ENCODE data around the gene ABCG1.

Gene ABCG1

GRCh38 chr21:42213082-42213774 is 5.7 kb upstream of the ABCG1 start:
- POLR2A ChIA-PET (ENCODE audit: low non-redundant PET) = no interaction called here
- no peak for TF ChIP-seq CTCF (conservative IDR thresholded peaks at IDR 0.05; ENCODE audit: low read depth)
- DNase-seq (ENCODE audit: low spot score) = no peak
- CTCF ChIA-PET = interaction anchor here (0.6 kb wide), 1 partner anchor 684 kb away, joined by 3 read pairs; no protein-coding TSS in a partner anchor
- no peak overlapping the region for H3K27ac ChIP-seq

- ChIA-PET POLR2A (ENCODE audit: low non-redundant PET) (no interaction called here), CTCF (no interaction called here)
- no peak for DNase-seq (ENCODE audit: low spot score)
- TF ChIP-seq CTCF (conservative IDR thresholded peaks at IDR 0.05; ENCODE audit: low read depth) = no peak
- no peak overlapping the region for H3K27ac ChIP-seq
Observed at GRCh38 chr21:42214081-42214750, 4.7 kb upstream of the ABCG1 start.

- TF ChIP-seq CTCF (conservative IDR thresholded peaks at IDR 0.05; ENCODE audit: low read depth) = no peak
- CTCF ChIA-PET = no interaction called here
- no peak overlapping the region for H3K27ac ChIP-seq
- POLR2A ChIA-PET (ENCODE audit: low non-redundant PET) = no interaction called here
- no peak for DNase-seq (ENCODE audit: low spot score)
Observed at GRCh38 chr21:42214921-42215320, 4.0 kb upstream of the ABCG1 start.

- ChIA-PET POLR2A (ENCODE audit: low non-redundant PET) (no interaction called here), CTCF (no interaction called here)
- no peak for DNase-seq (ENCODE audit: low spot score)
- no peak for TF ChIP-seq CTCF (conservative IDR thresholded peaks at IDR 0.05; ENCODE audit: low read depth)
- H3K27ac ChIP-seq = no peak overlapping the region
Observed at GRCh38 chr21:42215942-42216725, 2.8 kb upstream of the ABCG1 start.

- no peak for DNase-seq (ENCODE audit: low spot score)
- ChIA-PET POLR2A (ENCODE audit: low non-redundant PET) (no interaction called here), CTCF (no interaction called here)
- H3K27ac ChIP-seq = no peak overlapping the region
- TF ChIP-seq CTCF (conservative IDR thresholded peaks at IDR 0.05; ENCODE audit: low read depth) = no peak
Observed at GRCh38 chr21:42216726-42217572, 2.0 kb upstream of the ABCG1 start.

Data from RWPE1 (cell line).